ENCODE data around the gene PPP4R4. TPM values are rescaled to one million over a fixed set of nuclear protein-coding genes. Genes with fewer than 3 reads are reported as not detected.
"Not testable (repeated sequence)": the region's sequence is repeated elsewhere in the genome, so short reads cannot be mapped to it uniquely, and the experiment has no call there.

Gene PPP4R4
- polyA plus RNA-seq, 1 donor from 2014 or later = 0.48 TPM

DNA sequence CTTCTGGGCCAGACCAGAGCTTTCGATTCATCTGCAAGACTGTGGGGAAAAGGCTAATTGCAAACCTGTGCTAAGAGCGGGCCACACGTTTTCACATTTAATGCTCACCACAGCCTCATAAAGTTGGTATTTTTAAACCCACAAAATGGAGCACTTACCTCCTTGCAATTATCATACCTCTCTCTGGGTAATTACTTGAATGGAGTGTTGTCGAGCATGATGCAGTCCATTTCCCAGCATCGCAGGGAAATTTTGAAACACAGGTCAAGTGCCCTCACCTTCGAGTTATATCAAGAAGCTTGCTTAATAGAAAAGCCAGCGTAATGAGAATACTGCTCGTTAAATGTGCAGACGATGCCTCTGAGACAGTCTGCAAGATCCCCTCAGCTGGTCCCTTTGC lies 35.9 kb upstream of the PPP4R4 start:
- Mint-ChIP-seq H3K4me1 (no peaks in the 10 kb centered on the region), H3K36me3 (no peaks in the 10 kb centered on the region), H3K27ac (no peak overlapping the region), H3K4me3 (no peak overlapping the region), H3K27me3 (peaks cover 13% of the 10 kb centered on the region), H3K9me3 (peaks cover 0 to 11% (median 7%) of the 10 kb centered on the region in 3 donors)

- Mint-ChIP-seq H3K4me3 (no peak overlapping the region), H3K4me1 (no peaks in the 10 kb centered on the region), H3K27ac (no peak overlapping the region), H3K9me3 (peaks cover 0 to 11% (median 7%) of the 10 kb centered on the region in 3 donors), H3K27me3 (peaks cover 12% of the 10 kb centered on the region), H3K36me3 (no peaks in the 10 kb centered on the region)
These were observed 35.1 kb upstream of the PPP4R4 start for GRCh38 chr14:94139006-94139405.

DNA sequence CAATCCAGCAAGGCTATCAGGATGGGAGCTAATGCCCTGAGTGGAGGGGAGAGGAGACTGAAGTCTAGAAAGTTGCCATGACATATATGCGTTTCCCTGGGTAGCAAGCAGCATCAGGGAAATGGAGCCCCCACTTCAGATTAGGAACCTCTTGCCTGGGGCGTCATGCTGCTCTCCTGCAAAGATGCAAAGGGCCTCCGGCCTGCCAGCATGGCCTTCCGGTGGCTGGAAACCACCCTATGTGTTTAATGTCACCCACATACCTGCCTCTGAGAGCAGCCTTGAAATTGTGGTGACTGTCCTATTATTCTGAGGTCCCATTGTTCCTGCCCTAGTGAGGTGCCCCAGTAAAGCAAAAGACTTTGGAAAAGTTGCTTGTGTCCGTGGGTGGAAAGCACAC lies 34.7 kb upstream of the PPP4R4 start:
- Mint-ChIP-seq H3K4me1 (no peaks in the 10 kb centered on the region), H3K27me3 (peaks cover 11% of the 10 kb centered on the region), H3K9me3 (peaks cover 0 to 11% (median 7%) of the 10 kb centered on the region in 3 donors), H3K36me3 (no peaks in the 10 kb centered on the region), H3K4me3 (no peak overlapping the region), H3K27ac (no peak overlapping the region)

- Mint-ChIP-seq H3K27me3 (peaks cover 1% of the 10 kb centered on the region), H3K9me3 (no peaks in the 10 kb centered on the region), H3K36me3 (no peaks in the 10 kb centered on the region), H3K4me3 (no peak overlapping the region), H3K4me1 (peaks cover 0 to 7% (median 3%) of the 10 kb centered on the region in 3 donors), H3K27ac (no peak overlapping the region)
These were observed 31.9 kb upstream of the PPP4R4 start for GRCh38 chr14:94142247-94142646.

DNA sequence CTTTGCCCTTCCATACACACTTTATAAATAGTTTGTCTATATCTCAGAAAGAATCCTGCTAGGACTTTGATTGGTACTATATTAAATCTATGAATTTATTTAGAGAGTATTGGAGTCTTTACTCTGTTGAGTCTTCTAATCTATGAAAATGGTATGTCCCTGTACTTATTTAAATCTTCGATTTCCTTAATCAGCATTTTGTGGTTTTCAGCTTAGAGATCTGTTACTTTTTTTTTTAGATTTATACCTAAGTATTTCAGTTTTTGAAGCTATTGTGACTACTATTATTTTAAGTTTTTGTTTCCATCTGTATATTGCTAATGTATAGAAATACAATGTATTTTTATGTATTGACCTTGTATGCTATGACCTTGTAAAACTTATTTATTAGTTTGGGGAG lies 31.3 kb upstream of the PPP4R4 start:
- H3K27me3 Mint-ChIP-seq = no peaks in the 10 kb centered on the region
- H3K27ac Mint-ChIP-seq = no peak overlapping the region
- H3K9me3 Mint-ChIP-seq = no peaks in the 10 kb centered on the region
- H3K4me3 Mint-ChIP-seq = no peak overlapping the region
- H3K4me1 Mint-ChIP-seq = peaks cover 0 to 8% (median 3%) of the 10 kb centered on the region in 3 donors
- H3K36me3 Mint-ChIP-seq = no peaks in the 10 kb centered on the region

DNA sequence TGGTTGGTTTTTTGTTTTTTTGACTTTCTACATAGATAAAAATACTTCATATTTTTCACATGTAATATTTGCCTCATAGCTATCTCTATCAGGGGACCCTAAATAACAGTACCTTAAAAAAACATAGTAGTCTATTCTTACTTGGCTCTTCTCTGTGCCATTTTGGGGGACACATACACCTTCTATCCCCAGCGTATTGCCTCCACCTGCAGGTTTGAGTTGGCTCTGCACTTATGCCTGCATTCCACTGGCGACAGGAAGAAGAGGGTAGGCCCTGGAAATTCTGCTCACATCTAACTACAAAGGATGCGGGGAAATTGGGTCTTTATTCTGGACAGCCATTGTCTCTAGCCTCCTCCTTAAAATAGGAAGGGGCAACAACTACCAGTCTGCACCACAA lies 30.9 kb upstream of the PPP4R4 start:
- H3K9me3 Mint-ChIP-seq = no peaks in the 10 kb centered on the region
- H3K4me1 Mint-ChIP-seq = peaks cover 0 to 8% (median 3%) of the 10 kb centered on the region in 3 donors
- H3K36me3 Mint-ChIP-seq = no peaks in the 10 kb centered on the region
- peaks cover 1% of the 10 kb centered on the region for H3K27me3 Mint-ChIP-seq
- no peak overlapping the region for H3K27ac Mint-ChIP-seq
- H3K4me3 Mint-ChIP-seq = no peak overlapping the region

DNA sequence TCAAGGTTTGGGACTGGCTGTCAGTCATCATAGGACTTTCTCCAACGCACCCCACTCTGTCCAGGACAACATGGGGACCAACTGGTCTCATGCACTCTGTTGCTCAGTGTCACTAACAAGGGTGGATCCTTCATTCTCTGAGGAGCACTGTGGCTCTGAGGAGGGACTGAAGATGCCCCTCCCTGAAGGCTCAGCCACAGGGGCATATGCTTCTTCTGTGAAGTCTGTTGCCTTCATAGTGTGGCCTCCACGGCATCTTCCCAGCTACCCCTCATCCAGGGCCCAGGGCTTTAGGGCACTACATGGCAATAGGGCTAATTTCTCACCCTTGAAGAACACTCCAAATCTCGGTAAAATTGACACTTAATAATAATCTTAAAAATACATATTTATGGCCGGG lies 30.4 kb upstream of the PPP4R4 start:
- Mint-ChIP-seq H3K36me3 (no peaks in the 10 kb centered on the region), H3K4me3 (no peak overlapping the region), H3K9me3 (no peaks in the 10 kb centered on the region), H3K4me1 (peaks cover 0 to 8% (median 3%) of the 10 kb centered on the region in 3 donors), H3K27ac (no peak overlapping the region), H3K27me3 (peaks cover 5% of the 10 kb centered on the region)

GRCh38 chr14:94144765-94145164 lies 29.4 kb upstream of the PPP4R4 start:
- H3K9me3 Mint-ChIP-seq = no peaks in the 10 kb centered on the region

DNA sequence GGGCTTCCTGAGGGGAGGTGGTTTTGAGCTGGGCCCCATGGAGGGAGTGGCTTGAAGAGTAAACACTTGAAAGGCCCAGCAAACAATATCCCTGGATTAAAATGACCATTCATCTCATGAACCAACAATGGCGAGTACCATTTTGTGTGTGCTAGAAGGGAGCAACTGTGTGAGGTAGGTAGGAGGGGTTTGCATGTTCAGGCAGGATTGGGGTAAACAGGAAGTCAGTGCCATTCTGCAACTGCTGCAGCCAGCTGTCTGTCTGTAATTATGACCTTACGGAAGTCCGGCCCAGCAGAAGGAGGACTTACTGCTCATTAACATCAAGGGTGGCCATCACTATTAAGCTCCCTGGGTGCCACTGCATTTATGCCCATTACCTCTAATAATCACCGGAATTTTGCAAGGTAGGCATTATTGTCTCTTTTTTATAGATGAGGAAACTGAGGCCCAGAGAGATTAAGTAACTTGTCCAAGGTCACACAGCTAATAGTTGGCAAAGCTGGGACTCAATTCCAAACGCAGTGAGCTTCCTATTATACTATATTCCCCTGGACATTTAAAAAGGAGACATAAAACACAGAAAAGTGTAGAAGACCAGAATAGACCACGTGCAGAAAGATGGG lies 28.1 kb upstream of the PPP4R4 start:
- H3K4me3 Mint-ChIP-seq = no peak overlapping the region
- no peak overlapping the region for H3K27ac Mint-ChIP-seq
- H3K36me3 Mint-ChIP-seq = no peaks in the 10 kb centered on the region
- H3K27me3 Mint-ChIP-seq = peaks cover 7% of the 10 kb centered on the region
- peaks cover 0 to 8% (median 3%) of the 10 kb centered on the region in 3 donors for H3K4me1 Mint-ChIP-seq
- no peaks in the 10 kb centered on the region for H3K9me3 Mint-ChIP-seq

More at GRCh38 chr14:94144765-94145164, 29.4 kb upstream of the PPP4R4 start:
- Mint-ChIP-seq H3K27me3 (peaks cover 5% of the 10 kb centered on the region), H3K4me3 (no peak overlapping the region), H3K4me1 (peaks cover 0 to 8% (median 3%) of the 10 kb centered on the region in 3 donors), H3K27ac (peak overlapping the region in 1 of 3 donors; percentile 82), H3K36me3 (no peaks in the 10 kb centered on the region)

DNA sequence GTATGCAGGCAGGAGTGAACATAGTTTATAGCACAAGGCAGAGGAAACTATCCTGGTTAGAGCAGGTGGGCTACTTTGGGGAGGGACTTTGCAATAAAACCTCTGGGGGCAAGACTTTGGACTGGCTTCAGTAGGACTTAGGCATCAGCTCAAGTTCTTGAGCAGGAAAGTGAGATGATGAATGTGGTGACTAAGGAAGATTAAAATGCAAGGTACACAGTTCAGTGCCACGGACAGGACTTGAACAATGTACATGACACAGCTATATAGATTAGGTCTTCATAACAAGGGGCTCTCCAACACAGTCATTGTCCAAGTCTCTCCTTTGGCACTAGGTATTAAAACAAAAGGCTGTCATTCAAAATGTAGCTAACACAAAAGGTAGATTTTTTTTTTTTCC lies 21.4 kb upstream of the PPP4R4 start:
- Mint-ChIP-seq H3K36me3 (no peaks in the 10 kb centered on the region), H3K4me1 (no peaks in the 10 kb centered on the region), H3K27ac (peak overlapping the region in 1 of 3 donors; percentile 4), H3K9me3 (peaks cover 0 to 3% (median 0%) of the 10 kb centered on the region in 3 donors), H3K4me3 (peak overlapping the region in 1 of 4 donors; percentile 6), H3K27me3 (peaks cover 25% of the 10 kb centered on the region)

DNA sequence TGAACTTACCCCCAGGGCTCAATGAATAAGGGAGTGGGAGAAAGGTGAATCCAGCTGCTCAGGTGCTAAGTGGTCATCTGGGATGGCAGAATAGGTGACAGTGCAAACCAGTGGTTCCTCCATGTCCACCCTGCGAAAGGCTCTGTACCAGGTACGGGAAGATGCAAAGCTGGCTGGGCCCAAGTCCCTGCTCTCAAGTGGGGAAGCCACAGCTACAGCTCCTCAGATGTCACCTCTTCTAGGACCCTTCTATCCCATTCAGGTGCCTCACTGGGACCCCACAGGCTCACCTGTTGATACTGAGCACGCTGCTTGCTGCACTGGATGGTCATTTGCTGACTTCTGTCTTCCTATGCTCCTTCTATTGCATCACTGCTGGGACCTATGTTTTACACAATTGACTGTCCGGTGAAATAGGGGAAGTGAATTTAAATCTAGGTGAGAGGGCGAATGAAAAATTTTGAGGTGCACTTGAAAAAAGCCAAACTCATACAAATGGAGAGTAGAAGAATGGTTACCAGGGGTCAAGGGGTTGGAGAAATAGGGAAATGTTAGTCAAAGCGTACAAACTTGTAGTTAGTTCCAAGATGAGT lies 20.3 kb upstream of the PPP4R4 start:
- Mint-ChIP-seq H3K36me3 (no peaks in the 10 kb centered on the region), H3K9me3 (peaks cover 0 to 3% (median 0%) of the 10 kb centered on the region in 3 donors), H3K27ac (no peak overlapping the region), H3K4me1 (peaks cover 0 to 2% (median 0%) of the 10 kb centered on the region in 3 donors), H3K27me3 (peaks cover 21% of the 10 kb centered on the region), H3K4me3 (no peak overlapping the region)

- H3K27me3 Mint-ChIP-seq = peaks cover 22% of the 10 kb centered on the region
- not testable (repeated sequence) for H3K36me3 Mint-ChIP-seq, H3K27ac Mint-ChIP-seq, H3K4me1 Mint-ChIP-seq, H3K9me3 Mint-ChIP-seq, H3K4me3 Mint-ChIP-seq
These were observed 18.0 kb upstream of the PPP4R4 start for GRCh38 chr14:94156143-94156542.

DNA sequence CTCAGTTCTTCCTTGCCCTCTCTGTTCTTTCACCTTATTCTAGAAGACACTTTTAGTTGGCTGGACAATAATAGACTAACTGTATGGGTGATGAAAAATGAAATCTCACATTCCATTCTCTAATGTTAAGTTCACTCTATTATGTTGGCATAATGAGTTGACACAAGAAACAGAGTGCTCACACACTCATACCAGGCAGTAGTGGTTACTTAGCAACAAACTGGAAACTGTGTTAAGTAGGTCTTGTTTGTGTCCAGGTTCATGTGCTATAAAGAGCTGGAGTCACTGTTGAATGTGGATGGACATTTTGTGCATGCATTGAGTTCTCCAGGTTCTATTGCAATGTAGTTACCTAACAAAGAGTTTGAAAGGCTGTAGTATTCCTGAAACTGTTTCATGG lies 16.9 kb upstream of the PPP4R4 start:
- Mint-ChIP-seq H3K4me3 (no peak overlapping the region), H3K9me3 (peaks cover 0 to 3% (median 0%) of the 10 kb centered on the region in 3 donors), H3K27me3 (peaks cover 12% of the 10 kb centered on the region), H3K36me3 (no peaks in the 10 kb centered on the region), H3K4me1 (peaks cover 0 to 2% (median 0%) of the 10 kb centered on the region in 3 donors), H3K27ac (no peak overlapping the region)

DNA sequence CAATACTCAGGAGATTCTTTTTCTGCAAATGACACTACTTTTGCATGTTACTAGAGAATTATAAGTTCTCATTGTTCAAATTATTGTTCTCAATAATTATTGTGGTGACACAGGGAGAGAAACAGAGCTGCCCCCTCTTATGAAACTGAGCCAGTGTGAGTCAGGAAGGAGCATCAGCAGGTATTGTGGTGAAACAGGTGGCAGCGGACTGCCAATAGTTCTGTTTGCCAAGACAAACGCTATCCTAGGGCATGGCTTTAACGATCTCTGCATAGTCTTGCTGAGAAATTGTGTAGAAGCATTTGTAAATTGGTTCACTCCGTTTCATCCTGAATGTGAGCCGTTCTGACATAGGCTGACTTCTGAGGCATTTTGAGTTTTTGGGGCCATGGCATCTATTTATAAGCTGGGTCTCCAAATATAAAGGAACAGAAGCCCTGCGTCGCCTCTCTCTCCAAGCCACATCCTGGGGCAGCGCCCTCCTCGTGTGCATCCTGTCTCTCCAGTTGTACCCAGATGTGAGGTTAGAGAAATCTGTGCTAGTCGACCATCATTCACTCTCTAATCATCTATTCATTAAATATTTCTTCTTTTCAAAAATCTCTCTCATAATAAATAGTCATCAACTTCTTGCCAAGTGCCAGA lies 15.8 kb upstream of the PPP4R4 start:
- Mint-ChIP-seq H3K27me3 (peaks cover 9% of the 10 kb centered on the region), H3K27ac (peak overlapping the region in 1 of 3 donors; percentile 8), H3K36me3 (no peaks in the 10 kb centered on the region), H3K4me3 (no peak overlapping the region), H3K4me1 (peaks cover 0 to 2% (median 0%) of the 10 kb centered on the region in 3 donors), H3K9me3 (peaks cover 0 to 3% (median 0%) of the 10 kb centered on the region in 3 donors)

DNA sequence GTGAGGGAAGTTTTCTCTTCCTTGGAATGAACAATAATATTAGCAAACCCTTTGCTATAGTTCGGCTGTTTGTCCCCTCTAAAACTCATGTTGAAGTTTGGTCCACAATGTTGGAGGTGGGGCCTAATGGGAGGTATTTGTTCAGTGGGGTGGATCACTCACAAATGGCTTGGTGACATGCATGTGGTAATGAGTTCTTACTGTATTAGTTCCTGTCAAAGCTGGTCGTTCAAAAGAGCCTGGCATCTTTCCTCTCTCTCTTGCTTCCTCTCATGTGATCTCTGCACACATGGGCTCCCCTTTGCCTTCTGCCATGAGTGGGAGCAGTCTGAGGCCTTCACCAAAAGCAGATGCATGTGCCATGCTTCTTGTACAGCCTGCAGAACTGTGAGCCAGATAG lies 13.1 kb upstream of the PPP4R4 start:
- H3K27ac Mint-ChIP-seq = no peak overlapping the region
- peaks cover 13% of the 10 kb centered on the region for H3K27me3 Mint-ChIP-seq
- H3K4me1 Mint-ChIP-seq = peaks cover 0 to 2% (median 0%) of the 10 kb centered on the region in 3 donors
- H3K36me3 Mint-ChIP-seq = no peaks in the 10 kb centered on the region
- peaks cover 0 to 2% (median 0%) of the 10 kb centered on the region in 3 donors for H3K9me3 Mint-ChIP-seq
- H3K4me3 Mint-ChIP-seq = no peak overlapping the region
